Left hindlimb (tissue), 1 donor: ENCODE measurements around the gene HES2.
"Not testable (repeated sequence)": the region's sequence is repeated elsewhere in the genome, so short reads cannot be mapped to it uniquely, and the experiment has no call there.

ENCODE experiments used
- DNase-seq: peaks from one replicate; pipeline ENCODE4 v3.0.0-alpha.2; 2018

Gene HES2

GRCh38 chr1:6416295-6416656 lies 3.4 kb downstream of the HES2 start:
- DNase-seq = no peak

GRCh38 chr1:6414881-6415626 lies 4.7 kb downstream of the HES2 start:
- no peak for DNase-seq

DNA sequence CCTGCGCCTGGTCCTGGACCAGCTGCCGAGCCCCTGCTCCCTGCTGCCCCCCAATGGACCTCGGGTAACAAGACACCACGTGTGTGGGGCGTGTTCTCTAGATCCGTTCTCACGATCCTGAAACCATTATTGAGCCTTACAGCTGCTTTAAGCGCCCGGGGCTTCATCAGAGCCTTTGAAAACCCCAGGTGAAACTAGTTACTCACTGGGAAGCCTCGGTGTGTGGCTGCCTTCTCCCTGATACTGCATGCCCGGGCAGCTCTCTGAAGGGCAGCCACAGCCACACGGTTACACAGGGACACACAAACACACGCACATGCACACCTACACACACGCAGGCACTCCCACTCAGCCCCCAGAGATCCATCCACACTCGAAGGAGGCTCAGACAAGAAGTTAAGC lies 5.3 kb downstream of the HES2 start:
- DNase-seq = no peak

- DNase-seq = no peak
Measured at GRCh38 chr1:6412896-6413295, 6.8 kb downstream of the HES2 start.

DNA sequence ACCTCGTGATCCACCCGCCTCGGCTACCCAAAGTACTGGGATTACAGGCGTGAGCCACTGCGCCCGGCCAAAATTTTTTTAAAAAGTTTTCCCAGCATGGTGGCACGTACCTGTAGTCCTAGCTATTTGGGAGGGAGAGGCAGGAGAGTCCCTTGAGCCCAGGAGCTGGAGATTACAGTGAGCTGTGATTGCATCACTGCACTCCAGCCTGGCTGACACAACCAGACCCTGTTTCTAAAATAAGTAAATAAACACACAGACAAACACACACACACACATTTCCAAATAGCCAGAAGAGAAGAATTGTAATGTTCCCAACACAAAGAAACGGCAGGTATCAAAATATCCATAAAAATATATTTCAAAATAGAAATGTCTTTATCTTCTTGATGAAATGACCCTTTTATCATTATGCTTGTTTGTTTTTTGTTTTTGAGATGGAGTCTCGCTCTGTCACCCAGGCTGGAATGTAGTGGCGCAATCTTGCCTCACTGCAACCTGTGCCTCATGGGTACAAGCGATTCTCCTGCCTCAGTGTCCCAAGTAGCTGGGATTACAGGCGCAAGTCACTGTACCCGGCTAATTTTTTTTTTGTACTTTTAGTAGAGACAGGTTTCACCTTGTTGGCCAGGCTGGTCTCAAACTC lies 9.3 kb downstream of the HES2 start:
- no peak for DNase-seq

GRCh38 chr1:6409733-6410132 lies 10.0 kb downstream of the HES2 start:
- DNase-seq = no peak

GRCh38 chr1:6409053-6409452 lies 10.7 kb downstream of the HES2 start:
- no peak for DNase-seq

DNA sequence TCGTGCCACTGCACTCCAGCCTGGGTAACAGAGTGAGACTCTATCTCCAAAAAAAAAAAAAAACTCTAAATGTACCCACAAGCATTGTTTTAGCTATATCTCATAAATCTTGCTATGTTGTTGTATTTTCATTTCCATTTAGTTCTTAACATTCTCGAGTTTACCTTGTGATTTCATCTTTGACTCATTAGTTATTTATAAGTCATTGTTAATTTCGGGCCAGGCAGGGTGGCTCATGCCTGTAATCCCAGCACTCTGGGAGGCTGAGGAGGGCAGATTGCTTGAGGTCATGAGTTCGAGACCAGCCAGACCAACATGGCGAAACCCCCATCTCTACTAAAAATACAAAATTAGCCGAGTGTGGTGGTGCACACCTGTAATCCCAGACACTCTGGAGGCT lies 11.7 kb downstream of the HES2 start:
- no peak for DNase-seq

DNA sequence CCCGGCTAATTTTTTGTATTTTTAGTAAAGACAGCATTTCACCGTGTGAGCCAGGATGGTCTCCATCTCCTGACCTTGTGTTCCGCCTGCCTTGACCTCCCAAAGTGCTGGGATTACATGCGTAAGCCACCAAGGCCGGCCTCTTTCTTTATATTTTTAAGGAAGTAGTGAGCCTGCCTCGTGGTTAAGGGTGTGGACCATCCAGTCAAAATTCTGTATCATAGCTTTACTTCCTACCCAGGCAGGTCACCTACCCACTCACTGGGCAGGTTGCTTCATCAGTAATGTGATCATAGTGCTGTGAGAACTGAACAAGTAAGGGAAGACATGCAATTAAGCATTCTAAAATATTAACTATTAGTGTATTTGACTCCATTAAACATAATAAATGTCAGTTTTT lies 18.0 kb downstream of the HES2 start:
- DNase-seq = no peak

DNA sequence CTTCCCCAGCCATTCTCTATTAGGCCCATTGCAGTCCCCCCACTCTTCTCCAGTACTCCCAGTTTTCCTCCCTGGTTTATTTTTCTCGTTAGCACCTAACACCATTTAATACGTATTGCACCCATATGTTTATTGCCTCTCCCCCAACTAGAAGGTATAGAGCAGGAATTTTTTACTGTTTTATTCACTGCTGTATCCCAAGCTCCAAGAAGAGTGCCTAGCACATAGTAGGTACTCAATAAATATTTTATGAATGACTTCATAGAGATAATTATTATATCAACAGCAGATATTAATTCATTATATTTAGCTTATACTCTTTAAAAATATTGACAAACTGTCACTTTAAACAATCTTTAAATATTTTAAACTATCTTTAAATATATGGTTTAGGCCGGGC lies 20.4 kb downstream of the HES2 start:
- no peak for DNase-seq

DNA sequence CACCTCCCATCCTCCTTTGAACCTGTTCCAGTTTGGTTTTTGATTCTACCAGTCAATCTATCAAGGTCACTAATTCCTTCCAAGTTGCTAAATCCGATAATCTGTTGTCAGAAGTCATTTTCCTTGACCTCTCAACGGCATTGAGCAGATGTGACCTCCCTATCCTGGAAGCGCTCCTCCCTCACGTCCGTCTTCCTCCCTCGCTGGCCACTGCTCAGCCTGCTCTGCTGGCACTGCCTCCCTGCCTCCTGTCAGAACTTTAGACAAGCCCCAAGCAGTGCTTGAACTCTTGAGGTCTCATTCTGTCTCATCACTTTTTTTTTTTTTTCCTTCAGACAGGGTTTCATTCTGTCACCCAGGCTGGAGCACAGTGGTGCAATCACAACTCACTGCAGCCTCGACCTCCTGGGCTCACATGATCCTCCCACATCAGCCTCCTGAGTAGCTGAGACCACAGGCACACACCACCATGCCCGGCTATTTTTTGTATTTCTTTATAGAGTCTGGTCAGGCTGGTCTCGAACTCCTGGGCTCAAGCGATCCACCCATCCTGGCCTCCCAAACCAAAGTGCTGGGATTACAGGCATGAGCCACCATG lies 21.8 kb downstream of the HES2 start:
- no peak for DNase-seq

- DNase-seq = no peak
Measured at GRCh38 chr1:6396998-6397397, 22.7 kb downstream of the HES2 start.

- DNase-seq = not testable (repeated sequence)
Measured at GRCh38 chr1:6395781-6396244, 23.9 kb downstream of the HES2 start.

- DNase-seq = not testable (repeated sequence)
Measured at GRCh38 chr1:6395130-6395529, 24.6 kb downstream of the HES2 start.

GRCh38 chr1:6393400-6394187 lies 26.1 kb downstream of the HES2 start, which contains the start of gene ACOT7:
ACOT7 (minus strand) TSS chr1:6393767; CDS start chr1:6393399, 368 bp downstream.
- peak; percentile 93 for DNase-seq

- no peak for DNase-seq
Measured at GRCh38 chr1:6392809-6393399, 26.8 kb downstream of the HES2 start.

- no peak for DNase-seq
Measured at GRCh38 chr1:6391951-6392808, 27.5 kb downstream of the HES2 start.

DNA sequence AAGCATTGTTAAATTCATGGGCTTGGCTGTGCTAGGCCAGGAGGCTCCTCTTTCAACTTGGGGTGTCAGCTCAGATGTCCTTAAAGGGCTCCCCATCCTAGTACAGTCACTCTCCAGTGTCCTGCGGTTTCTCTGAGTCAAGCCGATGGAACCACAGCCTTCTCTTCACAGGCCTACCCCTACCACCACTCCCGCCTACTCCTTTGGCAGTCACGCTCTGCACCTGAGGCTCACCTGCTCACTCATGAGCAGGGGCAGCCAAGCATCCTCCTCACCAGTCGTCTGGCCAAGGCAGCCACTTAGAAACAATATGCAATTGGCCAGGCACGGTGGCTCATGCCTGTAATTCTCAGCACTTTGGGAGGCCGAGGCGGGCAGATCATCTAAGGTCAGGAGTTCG lies 29.7 kb downstream of the HES2 start:
- DNase-seq = no peak

- no peak for DNase-seq
Measured at GRCh38 chr1:6386371-6386949, 33.3 kb downstream of the HES2 start.

DNA sequence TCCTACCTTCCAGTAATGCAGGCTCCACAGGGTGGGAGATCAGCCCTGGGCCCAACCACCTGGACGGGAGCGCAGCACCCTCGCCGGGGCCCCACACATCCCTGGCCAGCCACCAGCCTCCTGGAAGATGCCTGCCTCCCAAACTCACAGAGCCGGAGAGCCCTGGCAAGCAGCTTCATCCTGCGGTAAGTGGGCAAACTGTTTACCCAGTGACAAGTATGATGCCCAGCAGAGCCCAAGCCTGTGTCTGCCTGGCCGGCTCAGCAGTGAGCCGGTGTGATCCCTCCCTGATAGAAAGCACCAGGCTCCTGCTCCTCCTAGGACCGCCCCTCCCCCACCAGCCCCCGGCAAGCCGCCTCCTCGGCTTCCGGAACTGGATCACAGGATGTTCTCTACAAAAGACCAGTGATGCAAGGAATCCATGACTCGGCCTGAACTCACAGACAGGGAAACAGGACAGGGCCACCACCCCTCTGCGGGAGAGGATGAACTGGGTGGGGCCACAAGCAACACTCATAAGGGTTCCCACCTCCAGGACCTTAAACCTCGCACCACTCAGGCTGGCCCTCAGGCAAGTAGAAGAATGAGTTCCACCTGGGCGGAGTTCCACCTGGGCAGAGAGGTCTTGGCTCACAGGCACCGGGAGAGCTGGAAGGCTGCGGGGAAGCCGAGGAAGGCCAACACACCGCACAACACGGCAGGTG lies 34.1 kb downstream of the HES2 start:
- DNase-seq = peak; percentile 50

- peak; percentile 77 for DNase-seq
Measured at GRCh38 chr1:6384962-6385361, 34.8 kb downstream of the HES2 start.
